Measurements from ENCODE around the gene PTPRK.

The PTPRK gene

GRCh38 chr6:128515550-128516513, 4.6 kb downstream of the PTPRK start:
- DNase-seq = peak; percentile 40

DNA sequence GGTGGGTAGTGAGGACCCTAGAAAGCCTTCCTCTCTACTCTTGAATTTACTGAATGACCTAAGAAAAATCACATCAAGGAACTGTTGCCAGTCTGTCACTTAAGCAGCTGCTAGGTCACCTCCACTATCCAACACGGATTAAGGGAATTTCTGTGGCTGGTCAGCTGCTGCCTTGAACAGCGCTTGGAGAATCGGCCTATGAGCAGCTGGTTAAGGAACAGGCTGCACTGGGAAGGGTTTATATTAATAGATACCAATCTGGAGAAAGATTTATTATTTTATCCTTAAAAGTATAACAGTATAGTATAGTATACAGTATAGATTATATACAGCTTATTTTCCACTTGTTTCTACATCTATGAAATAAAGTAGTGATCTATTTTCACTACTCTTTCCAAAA, 6.5 kb downstream of the PTPRK start:
- no peak for DNase-seq

- no peak for DNase-seq
Observed at GRCh38 chr6:128512296-128512695, 8.1 kb downstream of the PTPRK start.

GRCh38 chr6:128511506-128511905, 8.9 kb downstream of the PTPRK start:
- peak; percentile 35 for DNase-seq

GRCh38 chr6:128509709-128510108, 10.7 kb downstream of the PTPRK start:
- DNase-seq = no peak

GRCh38 chr6:128508588-128509296, 11.7 kb downstream of the PTPRK start:
- DNase-seq = peak; percentile 93

DNA sequence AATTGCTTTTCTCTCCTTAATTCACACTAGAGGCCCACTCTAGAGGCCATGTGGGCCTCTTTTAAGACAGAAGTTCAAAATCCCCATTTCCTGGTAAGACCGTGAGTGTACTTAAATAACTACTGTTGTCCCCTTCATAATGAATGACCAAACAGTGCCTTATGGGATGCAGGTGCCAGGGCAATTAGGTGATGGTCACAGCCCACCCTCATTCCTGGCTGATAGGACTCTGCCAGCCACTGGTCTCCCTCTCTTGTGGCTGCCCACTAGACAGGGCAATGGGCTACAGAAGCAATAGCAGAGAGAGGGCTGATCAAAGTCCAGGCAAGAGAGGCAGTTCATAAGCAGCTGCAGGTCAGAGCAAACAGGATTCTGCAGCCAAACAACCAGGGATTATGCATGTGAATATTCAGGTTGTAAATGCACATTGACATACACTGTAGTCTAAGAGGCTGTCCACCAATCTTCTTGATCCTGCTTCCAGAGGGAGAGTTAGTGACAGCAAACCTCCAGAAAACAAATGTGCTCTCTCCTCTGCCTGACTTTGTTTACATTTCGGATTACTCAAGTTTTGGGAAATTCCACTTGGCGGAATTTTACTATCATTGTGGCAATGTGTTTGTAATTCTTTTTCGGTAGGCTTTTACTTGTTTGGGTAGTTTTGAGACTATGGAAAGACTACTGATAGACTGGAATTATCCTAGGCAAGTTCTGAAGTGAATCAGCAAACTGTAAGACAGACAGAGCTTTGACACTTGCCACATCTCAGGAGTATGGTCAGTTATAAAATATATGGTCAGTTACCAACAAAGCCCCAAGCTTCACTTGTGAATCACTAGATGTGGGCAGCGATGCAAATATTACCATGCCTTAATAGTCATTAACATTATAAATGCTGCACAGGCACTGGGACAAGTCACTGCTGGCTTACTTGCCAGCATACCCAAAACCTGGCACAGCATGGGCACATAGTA, 12.8 kb downstream of the PTPRK start:
- DNase-seq = peak; percentile 64

- DNase-seq = no peak
Observed at GRCh38 chr6:128505603-128506002, 14.8 kb downstream of the PTPRK start.

- DNase-seq = no peak
Observed at GRCh38 chr6:128504003-128504654, 16.3 kb downstream of the PTPRK start.

DNA sequence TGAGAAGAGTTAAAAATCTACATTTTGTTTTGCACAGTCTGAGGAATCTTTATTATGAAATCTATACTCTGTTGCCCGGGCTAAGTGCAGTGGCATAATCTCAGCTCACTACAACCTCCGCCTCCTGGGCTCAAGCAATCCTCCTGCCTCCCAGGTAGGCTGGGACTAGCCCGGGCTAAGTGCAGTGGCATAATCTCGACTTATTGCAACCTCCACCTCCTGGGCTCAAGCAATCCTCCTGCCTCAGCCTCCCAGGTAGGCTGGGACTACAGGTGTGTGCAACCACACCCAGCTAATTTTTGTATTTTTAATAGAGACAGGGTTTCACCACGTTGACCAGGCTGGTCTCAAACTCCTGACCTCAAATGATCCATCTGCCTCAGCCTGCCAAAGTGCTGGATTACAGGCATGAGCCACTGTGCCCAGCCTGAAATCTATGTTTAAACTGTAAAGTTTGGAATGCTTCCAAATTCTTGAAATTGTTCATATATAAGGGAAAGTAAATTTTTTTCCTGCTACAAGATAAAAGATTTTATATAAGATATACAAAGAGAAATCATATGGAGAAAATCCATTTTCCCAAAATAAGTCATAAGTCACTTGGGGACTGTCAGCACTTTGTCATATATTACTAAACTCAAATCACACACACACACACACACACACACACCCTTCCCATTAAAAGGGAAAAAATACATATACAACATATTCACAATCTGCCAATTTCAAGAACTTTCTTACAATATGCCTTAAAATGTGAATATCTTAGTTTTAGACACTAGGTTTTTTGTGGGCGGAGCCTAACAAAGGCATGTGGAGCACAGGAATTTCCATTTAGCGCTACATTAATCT, 19.4 kb downstream of the PTPRK start:
- DNase-seq = peak; percentile 75

DNA sequence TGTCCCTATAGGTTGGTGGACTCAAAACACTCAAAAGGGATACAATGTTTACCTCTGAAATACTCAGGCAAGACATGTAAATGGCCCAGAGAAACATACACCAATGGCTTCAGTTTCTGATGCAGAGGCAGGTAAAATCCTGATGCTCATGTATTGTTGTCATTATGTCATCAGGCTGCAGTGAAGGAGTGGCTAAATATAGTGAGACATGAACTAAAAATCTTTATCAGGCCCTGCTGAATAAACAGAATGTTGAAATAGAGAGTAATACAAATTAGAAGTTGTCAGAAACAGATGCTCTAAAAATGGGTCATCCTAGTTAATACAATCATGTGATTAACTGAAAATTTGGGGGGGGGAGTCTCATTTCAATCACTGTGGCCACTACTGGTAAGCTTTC, 20.4 kb downstream of the PTPRK start:
- peak; percentile 59 for DNase-seq

DNA sequence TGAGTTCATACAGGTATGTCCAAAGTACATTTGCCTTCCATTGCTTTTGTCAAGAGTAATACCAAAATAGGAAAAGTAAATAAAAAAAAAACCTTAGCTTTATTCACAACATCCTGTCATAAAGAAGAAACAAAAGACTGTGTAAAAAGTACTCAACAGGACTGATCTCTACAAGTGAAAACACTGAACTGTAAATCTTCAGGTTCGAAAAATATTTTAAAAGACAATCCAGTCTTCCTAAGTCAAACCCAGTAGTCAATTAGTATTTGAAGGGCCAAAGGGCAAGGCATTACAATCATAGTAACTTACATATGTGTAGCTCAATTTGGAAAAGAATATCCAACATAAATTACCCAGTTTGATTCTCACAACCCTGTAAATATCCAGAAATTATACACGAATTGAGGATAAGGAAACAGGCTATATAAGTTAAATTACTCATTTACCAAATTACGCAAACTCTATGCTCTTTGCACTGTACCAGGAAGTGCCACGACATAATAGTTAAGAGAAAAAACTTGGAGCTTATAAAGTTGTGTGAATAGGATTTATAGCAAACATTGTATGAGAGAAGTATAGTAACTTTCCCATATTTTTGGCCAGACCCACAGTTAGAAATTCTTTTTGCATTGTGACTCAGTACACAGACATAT, 21.2 kb downstream of the PTPRK start:
- DNase-seq = peak; percentile 40

DNA sequence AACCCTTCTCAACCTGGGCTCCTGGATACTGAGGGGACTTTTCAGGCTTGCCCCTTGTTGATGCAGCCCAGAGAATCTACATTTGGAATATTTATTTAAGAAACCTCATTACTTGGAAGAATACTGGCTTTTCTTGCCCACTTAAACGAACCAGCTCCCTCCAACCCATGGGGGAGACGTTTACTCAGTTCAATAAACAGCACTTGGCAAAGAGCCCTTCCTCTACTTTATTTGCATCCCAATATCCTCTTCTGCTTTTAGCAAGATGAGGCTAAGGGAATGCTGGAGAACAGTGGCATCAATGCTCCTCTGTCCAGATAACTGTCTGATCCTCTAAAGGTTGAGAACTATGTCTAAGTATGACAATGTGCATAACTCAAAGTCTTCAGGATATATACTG, 22.2 kb downstream of the PTPRK start:
- no peak for DNase-seq

GRCh38 chr6:128495536-128496333, 24.7 kb downstream of the PTPRK start:
- no peak for DNase-seq

- DNase-seq = no peak
Observed at GRCh38 chr6:128494440-128494839, 26.0 kb downstream of the PTPRK start.

GRCh38 chr6:128493877-128494276, 26.5 kb downstream of the PTPRK start:
- DNase-seq = no peak

DNA sequence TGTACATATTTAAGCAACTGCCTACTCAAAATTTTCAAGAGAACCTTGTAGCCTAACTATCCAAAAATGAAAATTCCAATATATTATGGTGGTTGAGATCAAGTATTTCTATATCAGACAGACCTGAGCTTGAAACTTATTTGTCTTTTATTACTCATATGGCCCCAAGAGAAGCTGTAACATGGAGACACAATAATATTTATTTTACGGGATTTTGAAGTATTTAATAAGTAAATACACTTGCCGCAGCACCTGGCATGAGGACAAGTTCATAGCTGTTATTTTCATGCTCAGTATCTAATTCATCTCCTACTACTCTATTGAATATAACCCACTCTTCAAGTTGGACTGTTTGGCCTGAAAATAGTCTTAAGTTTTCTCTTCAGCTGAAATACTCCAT, 28.0 kb downstream of the PTPRK start:
- DNase-seq = no peak

DNA sequence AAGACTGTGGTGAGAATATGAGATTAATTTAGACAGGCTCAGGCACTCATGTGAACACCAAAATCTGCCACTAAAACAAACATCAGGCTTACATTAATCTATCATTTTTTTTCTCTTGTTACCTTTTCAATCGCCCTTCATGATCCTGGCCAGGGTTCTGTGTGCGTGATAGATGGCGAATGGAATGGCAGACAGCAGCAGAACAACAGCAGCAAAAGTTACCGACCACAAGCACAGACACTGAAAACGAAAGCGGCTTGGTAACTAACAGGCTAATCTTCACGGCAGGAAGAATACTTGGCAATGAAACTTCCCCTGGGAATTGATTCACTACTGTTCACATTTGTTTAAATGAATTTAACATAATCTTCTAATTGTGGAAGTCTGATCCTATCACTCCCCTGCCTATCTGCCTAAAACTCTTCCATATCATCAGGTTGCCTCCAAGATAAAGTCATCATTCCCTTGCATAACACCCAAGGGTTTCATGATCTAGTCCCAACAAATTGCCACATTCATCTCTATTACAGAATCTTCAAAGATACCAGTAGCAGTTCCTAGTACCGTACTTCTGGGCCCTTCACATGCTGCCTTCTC, 28.7 kb downstream of the PTPRK start:
- DNase-seq = peak; percentile 82

GRCh38 chr6:128491100-128491581, 29.3 kb downstream of the PTPRK start:
- DNase-seq = peak; percentile 36

All from fibroblast of skin of scalp (primary cell).